K562 (cell line): ENCODE measurements around the gene NFATC1. TPM values are rescaled to one million over a fixed set of nuclear protein-coding genes. Genes with fewer than 3 reads are reported as not detected.

Experiments used
- GABPB1 ChIP-seq: sonication (generic); formaldehyde crosslinking; IDR thresholded peaks from 2 replicates; pipeline ENCODE4 v1.8.0; 2022; ENCODE audit warnings: mild to moderate bottlenecking, missing genetic modification reagents
- KAT2B ChIP-seq: IDR thresholded peaks from one replicate; pipeline ENCODE4 v1.6.1; 2012; ENCODE audit warnings: low read depth, mild to moderate bottlenecking, control low read depth, inconsistent platforms, low read length, moderate library complexity
- PRPF4 ChIP-seq: fragments of 200-400 bp; formaldehyde crosslinking; IDR thresholded peaks from one replicate; pipeline ENCODE4 v1.6.1; 2017; ENCODE audit warnings: low read length, low read depth, mild to moderate bottlenecking; ENCODE audit not compliant: insufficient read depth, poor library complexity, severe bottlenecking
- SMAD1 ChIP-seq: fragments of 150-350 bp; IDR thresholded peaks from 2 replicates; pipeline ENCODE4 v1.6.1; 2014; ENCODE audit warnings: low read length, low read depth; ENCODE audit not compliant: partially characterized antibody
- TOE1 ChIP-seq, 2 experiments: fragments of 450-650 bp in 1 of 2; sonication (generic) in 1 of 2; formaldehyde crosslinking in 1 of 2; IDR thresholded peaks; 2 replicates each; pipeline versions ENCODE4 v1.7.1 to v1.8.0; 2016 to 2022; ENCODE audit warnings: borderline replicate concordance in 2 of 2, mild to moderate bottlenecking in 2 of 2, antibody characterized with exemption in 1 of 2, inconsistent platforms in 1 of 2, low read depth in 1 of 2, missing genetic modification reagents in 1 of 2, moderate library complexity in 1 of 2
- ZNF184 ChIP-seq: sonication (generic); formaldehyde crosslinking; IDR thresholded peaks from 2 replicates; pipeline ENCODE4 v1.5.0; 2020; ENCODE audit warnings: missing genetic modification reagents
- polyA plus RNA-seq, 8 experiments: library from polyadenylated mRNA; depleted of rRNA in 4 of 8; stranded (reverse) in 5 of 8; unstranded in 3 of 8; fragments of >200 nt; fragmentation: Nextera tagmentation in 2 of 8; fragmentation: Illumina TruSeq in 1 of 8; extraction: Ambion mirVana in 2 of 8; extraction: Trizol in 1 of 8; gene quantifications; 2 replicates each; pipeline versions ENCODE4 v1.2.1 to v1.2.3, GENCODE V29; 2011 to 2014; ENCODE audit warnings: inconsistent platforms in 1 of 8, missing spikeins in 1 of 8
- total RNA-seq, 7 experiments: library from RNA; depleted of rRNA in 6 of 7; stranded (reverse); fragments of >200 nt in 6 of 7; fragmentation: Illumina TruSeq in 2 of 7; extraction: Trizol in 2 of 7; gene quantifications; 2 replicates each; pipeline versions ENCODE4 v1.2.1 to v1.2.3, GENCODE V29; 2011 to 2021; ENCODE audit warnings: low replicate concordance in 1 of 7
- TF ChIP-seq, protein P1 (sequence below), 2 experiments: fragments of 450-650 bp; conservative IDR thresholded peaks; 2 replicates each; pipeline ENCODE4 v1.6.1; 2017; ENCODE audit warnings: mild to moderate bottlenecking in 2 of 2, moderate library complexity in 2 of 2
- TF ChIP-seq, protein P2 (sequence below): fragments of 450-650 bp; IDR thresholded peaks from 2 replicates; pipeline ENCODE4 v1.6.1; 2016; ENCODE audit warnings: borderline replicate concordance
- TF ChIP-seq, protein P3 (sequence below): sonication (generic); formaldehyde crosslinking; IDR thresholded peaks from 2 replicates; pipeline ENCODE4 v1.8.1; 2022; ENCODE audit warnings: missing genetic modification reagents
- TF ChIP-seq, protein P4 (sequence below): fragments of 250-450 bp; sonication (Bioruptor Pico); IDR thresholded peaks from 2 replicates; pipeline ENCODE4 v1.5.0; 2021

The NFATC1 gene
- total and polyA plus RNA-seq, 9 of the 15 experiments (the other 6 are each of a cell fraction or from before 2014, with no cell fraction given) = 1.1 to 16.4 (median 2.5) TPM

DNA sequence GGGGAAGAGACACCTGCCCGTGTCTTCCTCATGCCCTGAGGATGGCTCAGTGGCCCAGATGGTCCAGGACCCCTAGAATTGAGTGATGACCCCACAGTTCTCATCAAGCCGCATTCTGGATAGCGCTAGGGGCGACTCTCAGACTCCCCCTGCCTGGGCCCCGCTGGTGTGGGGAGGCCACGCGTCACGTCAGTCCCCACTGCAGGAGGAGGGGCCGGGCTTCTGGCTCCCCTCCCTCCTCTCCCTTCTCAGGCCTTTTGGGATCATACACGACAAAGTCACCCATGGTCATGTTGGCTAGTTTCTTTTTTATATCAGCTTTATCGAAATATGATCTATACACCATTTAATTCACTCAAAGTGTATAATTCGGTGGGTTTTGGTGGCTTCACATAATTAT, 61.5 kb downstream of the NFATC1 start (continued):
- TF ChIP-seq, protein P1, sequence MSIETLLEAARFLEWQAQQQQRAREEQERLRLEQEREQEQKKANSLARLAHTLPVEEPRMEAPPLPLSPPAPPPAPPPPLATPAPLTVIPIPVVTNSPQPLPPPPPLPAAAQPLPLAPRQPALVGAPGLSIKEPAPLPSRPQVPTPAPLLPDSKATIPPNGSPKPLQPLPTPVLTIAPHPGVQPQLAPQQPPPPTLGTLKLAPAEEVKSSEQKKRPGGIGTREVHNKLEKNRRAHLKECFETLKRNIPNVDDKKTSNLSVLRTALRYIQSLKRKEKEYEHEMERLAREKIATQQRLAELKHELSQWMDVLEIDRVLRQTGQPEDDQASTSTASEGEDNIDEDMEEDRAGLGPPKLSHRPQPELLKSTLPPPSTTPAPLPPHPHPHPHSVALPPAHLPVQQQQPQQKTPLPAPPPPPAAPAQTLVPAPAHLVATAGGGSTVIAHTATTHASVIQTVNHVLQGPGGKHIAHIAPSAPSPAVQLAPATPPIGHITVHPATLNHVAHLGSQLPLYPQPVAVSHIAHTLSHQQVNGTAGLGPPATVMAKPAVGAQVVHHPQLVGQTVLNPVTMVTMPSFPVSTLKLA (conservative IDR thresholded peaks at IDR 0.05) = no peak
- TF ChIP-seq KAT2B (no peak), TOE1 (IDR thresholded peaks at IDR 0.05; ENCODE audit: borderline replicate concordance) (no peak), TOE1 (CRISPR knock-in tag; IDR thresholded peaks at IDR 0.05; ENCODE audit: borderline replicate concordance, low read depth) (no peak), GABPB1 (no peak), ZNF184 (CRISPR knock-in tag) (no peak), PRPF4 (no peak), SMAD1 (no peak)
- TF ChIP-seq, protein P2, sequence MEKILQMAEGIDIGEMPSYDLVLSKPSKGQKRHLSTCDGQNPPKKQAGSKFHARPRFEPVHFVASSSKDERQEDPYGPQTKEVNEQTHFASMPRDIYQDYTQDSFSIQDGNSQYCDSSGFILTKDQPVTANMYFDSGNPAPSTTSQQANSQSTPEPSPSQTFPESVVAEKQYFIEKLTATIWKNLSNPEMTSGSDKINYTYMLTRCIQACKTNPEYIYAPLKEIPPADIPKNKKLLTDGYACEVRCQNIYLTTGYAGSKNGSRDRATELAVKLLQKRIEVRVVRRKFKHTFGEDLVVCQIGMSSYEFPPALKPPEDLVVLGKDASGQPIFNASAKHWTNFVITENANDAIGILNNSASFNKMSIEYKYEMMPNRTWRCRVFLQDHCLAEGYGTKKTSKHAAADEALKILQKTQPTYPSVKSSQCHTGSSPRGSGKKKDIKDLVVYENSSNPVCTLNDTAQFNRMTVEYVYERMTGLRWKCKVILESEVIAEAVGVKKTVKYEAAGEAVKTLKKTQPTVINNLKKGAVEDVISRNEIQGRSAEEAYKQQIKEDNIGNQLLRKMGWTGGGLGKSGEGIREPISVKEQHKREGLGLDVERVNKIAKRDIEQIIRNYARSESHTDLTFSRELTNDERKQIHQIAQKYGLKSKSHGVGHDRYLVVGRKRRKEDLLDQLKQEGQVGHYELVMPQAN = no peak
- TF ChIP-seq, protein P3, sequence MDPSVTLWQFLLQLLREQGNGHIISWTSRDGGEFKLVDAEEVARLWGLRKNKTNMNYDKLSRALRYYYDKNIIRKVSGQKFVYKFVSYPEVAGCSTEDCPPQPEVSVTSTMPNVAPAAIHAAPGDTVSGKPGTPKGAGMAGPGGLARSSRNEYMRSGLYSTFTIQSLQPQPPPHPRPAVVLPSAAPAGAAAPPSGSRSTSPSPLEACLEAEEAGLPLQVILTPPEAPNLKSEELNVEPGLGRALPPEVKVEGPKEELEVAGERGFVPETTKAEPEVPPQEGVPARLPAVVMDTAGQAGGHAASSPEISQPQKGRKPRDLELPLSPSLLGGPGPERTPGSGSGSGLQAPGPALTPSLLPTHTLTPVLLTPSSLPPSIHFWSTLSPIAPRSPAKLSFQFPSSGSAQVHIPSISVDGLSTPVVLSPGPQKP (CRISPR knock-in tag) = no peak
- TF ChIP-seq, protein P4, sequence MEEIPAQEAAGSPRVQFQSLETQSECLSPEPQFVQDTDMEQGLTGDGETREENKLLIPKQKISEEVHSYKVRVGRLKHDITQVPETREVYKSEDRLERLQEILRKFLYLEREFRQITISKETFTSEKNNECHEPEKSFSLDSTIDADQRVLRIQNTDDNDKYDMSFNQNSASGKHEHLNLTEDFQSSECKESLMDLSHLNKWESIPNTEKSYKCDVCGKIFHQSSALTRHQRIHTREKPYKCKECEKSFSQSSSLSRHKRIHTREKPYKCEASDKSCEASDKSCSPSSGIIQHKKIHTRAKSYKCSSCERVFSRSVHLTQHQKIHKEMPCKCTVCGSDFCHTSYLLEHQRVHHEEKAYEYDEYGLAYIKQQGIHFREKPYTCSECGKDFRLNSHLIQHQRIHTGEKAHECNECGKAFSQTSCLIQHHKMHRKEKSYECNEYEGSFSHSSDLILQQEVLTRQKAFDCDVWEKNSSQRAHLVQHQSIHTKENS (CRISPR knock-in tag) = no peak
